T-helper 1 cell treated with Interleukin-12 subunit alpha and Interleukin-12 subunit beta and Interleukin-4 antibody, amounts not matched to agents 30 μg/mL and 1 μg/mL, for 36 hours (primary cell): ENCODE data around the gene ARSA.
A peak's percentile ranks its signal among the peaks of the same experiment; 100 is the strongest.

ENCODE experiments used
- H3K27ac Mint-ChIP-seq: one replicate; pipeline ENCODE4 v1.8.0; 2021; ENCODE audit warnings: mild to moderate bottlenecking, mixed read lengths
- H3K27me3 Mint-ChIP-seq: one replicate; pipeline ENCODE4 v1.8.0; 2021; ENCODE audit warnings: low read depth, mixed read lengths
- H3K36me3 Mint-ChIP-seq: one replicate; pipeline ENCODE4 v1.8.0; 2021; ENCODE audit warnings: low read depth, mixed read lengths
- H3K4me1 Mint-ChIP-seq: one replicate; pipeline ENCODE4 v1.8.0; 2021; ENCODE audit warnings: low read depth, mixed read lengths
- H3K4me3 Mint-ChIP-seq: one replicate; pipeline ENCODE4 v1.8.0; 2021; ENCODE audit warnings: mild to moderate bottlenecking, moderate library complexity, mixed read lengths
- H3K9me3 Mint-ChIP-seq: one replicate; pipeline ENCODE4 v1.8.0; 2021; ENCODE audit warnings: mixed read lengths

ARSA gene

DNA sequence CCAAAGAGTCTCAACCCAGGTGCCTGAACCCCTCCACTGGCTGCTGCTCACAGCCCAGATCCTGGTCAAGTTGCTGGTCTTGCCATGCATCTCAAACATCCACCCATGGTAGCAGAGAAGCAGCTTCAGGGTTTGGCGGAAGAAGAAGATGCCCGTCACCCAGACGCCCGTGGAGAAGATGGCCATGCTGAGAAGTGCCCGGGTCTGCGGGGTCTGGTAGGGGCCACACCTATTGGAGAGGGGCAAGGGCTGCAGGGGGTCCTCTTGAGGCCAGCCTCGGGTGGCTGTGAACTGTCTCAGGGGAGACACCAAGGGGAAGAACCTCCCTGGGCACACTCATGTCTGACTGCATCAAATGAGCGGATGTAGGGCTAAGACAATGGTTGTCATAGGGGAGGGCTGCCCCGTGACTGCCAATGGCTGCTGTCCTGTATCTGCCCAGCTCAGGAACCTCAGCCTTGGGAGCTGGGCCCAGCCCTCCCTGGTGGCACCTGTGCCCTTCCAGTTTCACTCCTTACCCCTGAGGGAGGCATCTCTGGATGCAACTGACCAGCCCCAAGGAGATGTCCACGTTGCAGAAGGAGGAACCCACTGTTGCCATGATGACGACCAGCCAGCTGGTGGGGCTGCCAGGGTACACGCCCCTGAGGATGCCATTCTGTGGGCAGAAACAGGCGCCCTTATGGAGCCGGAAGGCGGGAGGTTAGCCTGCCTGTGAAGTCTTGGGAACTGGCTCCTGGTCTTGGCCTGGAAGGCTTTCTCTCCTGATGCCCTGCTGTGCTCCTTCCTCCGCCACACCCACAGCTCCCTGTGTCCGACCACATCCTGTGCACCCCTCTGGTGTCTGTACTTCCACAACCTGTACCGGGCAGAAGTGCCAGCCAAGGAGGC lies 50.9 kb downstream of the ARSA start:
- peaks cover 14% of the 10 kb centered on the region for H3K4me1 Mint-ChIP-seq

GRCh38 chr22:50576070-50576469 lies 51.9 kb downstream of the ARSA start:
- no peaks in the 10 kb centered on the region for H3K9me3 Mint-ChIP-seq
- H3K27me3 Mint-ChIP-seq = no peaks in the 10 kb centered on the region
- H3K36me3 Mint-ChIP-seq = peaks cover 11% of the 10 kb centered on the region
- H3K4me3 Mint-ChIP-seq = no peak overlapping the region
- H3K27ac Mint-ChIP-seq = peak overlapping the region; percentile 34
- peaks cover 14% of the 10 kb centered on the region for H3K4me1 Mint-ChIP-seq

More for the DNA sequence above, 50.9 kb downstream of the ARSA start:
- Mint-ChIP-seq H3K36me3 (peaks cover 9% of the 10 kb centered on the region), H3K27ac (peak overlapping the region; percentile 71), H3K27me3 (no peaks in the 10 kb centered on the region), H3K9me3 (no peaks in the 10 kb centered on the region), H3K4me3 (no peak overlapping the region)

DNA sequence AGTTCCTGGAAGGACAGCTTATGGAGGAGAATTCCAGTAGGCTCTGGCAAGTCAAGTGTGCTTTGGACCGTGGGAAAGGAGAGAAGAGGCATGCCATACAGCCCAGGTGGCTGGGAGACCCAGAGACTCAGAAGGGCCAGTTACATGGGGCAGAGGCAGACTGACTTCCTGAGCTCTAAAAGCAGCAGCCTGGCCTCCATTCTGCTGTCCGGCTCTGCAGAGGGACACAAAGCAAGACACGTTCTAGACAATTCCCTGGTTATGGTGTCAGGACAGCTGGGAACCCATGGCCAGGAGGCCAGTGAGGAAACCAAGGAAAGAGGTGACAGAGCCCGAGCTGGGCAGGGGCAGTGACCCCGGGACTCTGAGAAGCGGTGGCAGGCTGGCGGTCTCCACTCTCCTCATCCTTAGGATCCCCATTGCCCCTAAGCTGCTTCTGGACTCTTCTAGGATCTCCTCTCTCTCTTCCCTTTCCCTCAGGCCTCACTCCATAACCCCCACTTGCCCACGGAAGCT lies 52.5 kb downstream of the ARSA start:
- no peak overlapping the region for H3K4me3 Mint-ChIP-seq
- H3K36me3 Mint-ChIP-seq = peaks cover 16% of the 10 kb centered on the region
- H3K4me1 Mint-ChIP-seq = peaks cover 13% of the 10 kb centered on the region
- H3K27ac Mint-ChIP-seq = no peak overlapping the region
- no peaks in the 10 kb centered on the region for H3K27me3 Mint-ChIP-seq
- H3K9me3 Mint-ChIP-seq = no peaks in the 10 kb centered on the region
